Amniotic stem cell (primary cell): ENCODE data around the gene FAM120B.
A peak's percentile ranks its signal among the peaks of the same experiment; 100 is the strongest.
"Not testable (repeated sequence)": the region's sequence is repeated elsewhere in the genome, so short reads cannot be mapped to it uniquely, and the experiment has no call there.

Source experiments
- DNase-seq: peaks from one replicate; lab custom pipeline; 2025; lab: John Stamatoyannopoulos, UW

Gene FAM120B

GRCh38 chr6:170306324-170307079, at the start of gene FAM120B:
Gene FAM120B (plus strand): TSS chr6:170306758. CDS start chr6:170317391, 10,633 bp downstream.
- DNase-seq = peak; percentile 87

GRCh38 chr6:170257376-170257775, 49.2 kb upstream of the FAM120B start:
- no peak for DNase-seq

GRCh38 chr6:170258407-170258806, 48.2 kb upstream of the FAM120B start:
- no peak for DNase-seq

GRCh38 chr6:170259278-170259677, 47.3 kb upstream of the FAM120B start:
- DNase-seq = no peak

GRCh38 chr6:170260686-170261085, 45.9 kb upstream of the FAM120B start:
- DNase-seq = no peak

- no peak for DNase-seq
These were observed 44.7 kb upstream of the FAM120B start for GRCh38 chr6:170261643-170262488.

GRCh38 chr6:170262489-170263088, 44.0 kb upstream of the FAM120B start:
- DNase-seq = no peak

- DNase-seq = no peak
These were observed 43.1 kb upstream of the FAM120B start for GRCh38 chr6:170263410-170263809.

GRCh38 chr6:170264086-170264485, 42.5 kb upstream of the FAM120B start:
- no peak for DNase-seq

- DNase-seq = not testable (repeated sequence)
These were observed 41.9 kb upstream of the FAM120B start for GRCh38 chr6:170264644-170265043.

- DNase-seq = no peak
These were observed 40.9 kb upstream of the FAM120B start for GRCh38 chr6:170265655-170266054.

- DNase-seq = no peak
These were observed 40.3 kb upstream of the FAM120B start for GRCh38 chr6:170266061-170266825.

GRCh38 chr6:170267688-170268087, 38.9 kb upstream of the FAM120B start:
- no peak for DNase-seq

GRCh38 chr6:170268216-170269129, 38.1 kb upstream of the FAM120B start:
- DNase-seq = no peak

GRCh38 chr6:170269151-170269845, 37.3 kb upstream of the FAM120B start:
- no peak for DNase-seq

- no peak for DNase-seq
These were observed 36.6 kb upstream of the FAM120B start for GRCh38 chr6:170269846-170270541.

GRCh38 chr6:170270984-170271593, 35.5 kb upstream of the FAM120B start:
- no peak for DNase-seq

GRCh38 chr6:170271771-170272314, 34.7 kb upstream of the FAM120B start:
- no peak for DNase-seq
